B cell (primary cell): ENCODE measurements around the gene PLA2G6.

Experiments
- EZH2 ChIP-seq: IDR thresholded peaks from 2 replicates; pipeline ENCODE4 v1.6.1; 2012; ENCODE audit warnings: borderline replicate concordance, low read depth, mild to moderate bottlenecking, moderate library complexity, low read length; ENCODE audit not compliant: insufficient read depth, poor library complexity, severe bottlenecking
- TF ChIP-seq, protein P1 (sequence below): fragments of 200-600 bp; IDR thresholded peaks from one replicate; pipeline ENCODE4 v1.8.0; 2022; ENCODE audit warnings: antibody characterized with exemption, mild to moderate bottlenecking

DNA sequence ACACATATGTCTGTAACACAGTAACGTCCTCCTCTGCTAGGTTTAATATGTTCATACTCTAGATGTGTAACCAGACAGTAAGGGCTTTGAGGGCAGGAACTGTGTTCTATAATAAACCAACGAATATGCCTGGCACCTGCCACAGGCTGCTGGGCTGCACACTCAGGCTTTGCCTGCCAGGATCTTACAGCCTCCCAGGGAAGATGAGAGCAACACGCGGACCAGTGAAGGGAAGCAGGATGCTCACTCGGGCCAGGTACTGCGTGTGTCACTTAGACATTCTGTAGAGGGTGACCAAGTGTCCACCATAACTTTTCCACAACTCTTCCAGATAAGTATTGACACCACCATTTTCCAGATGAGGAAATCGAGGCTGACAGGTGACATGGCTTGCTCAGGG lies 49.5 kb downstream of the PLA2G6 start:
- TF ChIP-seq, protein P1, sequence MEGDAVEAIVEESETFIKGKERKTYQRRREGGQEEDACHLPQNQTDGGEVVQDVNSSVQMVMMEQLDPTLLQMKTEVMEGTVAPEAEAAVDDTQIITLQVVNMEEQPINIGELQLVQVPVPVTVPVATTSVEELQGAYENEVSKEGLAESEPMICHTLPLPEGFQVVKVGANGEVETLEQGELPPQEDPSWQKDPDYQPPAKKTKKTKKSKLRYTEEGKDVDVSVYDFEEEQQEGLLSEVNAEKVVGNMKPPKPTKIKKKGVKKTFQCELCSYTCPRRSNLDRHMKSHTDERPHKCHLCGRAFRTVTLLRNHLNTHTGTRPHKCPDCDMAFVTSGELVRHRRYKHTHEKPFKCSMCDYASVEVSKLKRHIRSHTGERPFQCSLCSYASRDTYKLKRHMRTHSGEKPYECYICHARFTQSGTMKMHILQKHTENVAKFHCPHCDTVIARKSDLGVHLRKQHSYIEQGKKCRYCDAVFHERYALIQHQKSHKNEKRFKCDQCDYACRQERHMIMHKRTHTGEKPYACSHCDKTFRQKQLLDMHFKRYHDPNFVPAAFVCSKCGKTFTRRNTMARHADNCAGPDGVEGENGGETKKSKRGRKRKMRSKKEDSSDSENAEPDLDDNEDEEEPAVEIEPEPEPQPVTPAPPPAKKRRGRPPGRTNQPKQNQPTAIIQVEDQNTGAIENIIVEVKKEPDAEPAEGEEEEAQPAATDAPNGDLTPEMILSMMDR, result no peak
- TF ChIP-seq EZH2, result no peak
